HG03196 (cell line): Measurements from ENCODE around the gene GSKIP.
"Not testable (repeated sequence)": the region's sequence is repeated elsewhere in the genome, so short reads cannot be mapped to it uniquely, and the experiment has no call there.

Experiments used
- ATAC-seq: cut with Tn5 transposase; IDR thresholded peaks from one replicate; pipeline ENCODE4 v1.9.1; 2021; ENCODE audit not compliant: unreplicated experiment

GSKIP gene

DNA sequence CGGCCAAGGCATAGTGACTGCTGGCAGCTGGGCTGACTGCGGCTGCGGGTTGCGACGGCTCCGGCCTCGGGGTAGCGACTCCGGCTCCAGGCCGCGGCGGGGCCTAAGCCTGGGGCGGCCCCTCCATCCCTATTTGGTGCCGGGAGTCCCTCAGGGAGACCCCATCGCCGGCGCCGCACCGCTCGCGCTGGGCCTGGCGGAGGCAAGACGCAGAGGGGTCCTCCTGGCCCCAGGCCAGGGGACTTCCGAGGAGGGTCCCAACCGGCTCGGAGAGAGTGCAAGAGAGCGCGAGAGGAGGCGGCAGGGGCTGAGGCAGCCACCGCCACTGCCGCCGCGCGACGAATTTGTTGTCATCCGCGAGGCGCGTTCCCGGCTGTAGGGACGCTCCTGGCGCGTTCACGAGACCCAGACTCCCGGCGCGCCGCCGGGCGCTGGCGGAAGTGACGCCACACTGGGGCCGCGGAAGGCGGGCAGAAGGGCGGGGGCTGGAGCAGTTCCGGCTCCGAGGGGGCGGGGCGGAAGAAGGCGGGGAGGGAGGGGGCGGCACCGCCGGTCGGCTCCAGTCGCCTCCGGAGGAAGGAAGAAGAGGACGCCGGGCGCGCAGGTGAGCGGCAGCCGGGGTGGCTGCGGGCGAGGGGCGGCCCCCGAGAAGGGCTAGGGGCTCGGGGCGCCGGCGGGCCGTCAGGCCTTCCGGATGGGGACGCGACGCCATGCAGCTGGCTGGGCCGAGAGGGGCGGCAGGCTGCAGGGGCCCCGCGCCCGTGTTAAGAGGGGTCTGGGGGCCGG is at the start of gene GSKIP, which contains the start of gene ATG2B:
Gene GSKIP, plus strand, starts transcription at position 562 of the 786 bp plus-strand sequence. CDS start 18,722 bp downstream, outside the sequence.
Gene ATG2B, minus strand, starts transcription at position 377 of the 786 bp plus-strand sequence. Its CDS starts 365 bp downstream, at position 12.
- peak; percentile 71 for ATAC-seq

- no peak for ATAC-seq
These were observed 47.2 kb upstream of the GSKIP start for GRCh38 chr14:96316087-96316486.

- ATAC-seq, result no peak
These were observed 44.5 kb upstream of the GSKIP start for GRCh38 chr14:96318836-96319235.

GRCh38 chr14:96320605-96321004 is 42.7 kb upstream of the GSKIP start:
- no peak for ATAC-seq

DNA sequence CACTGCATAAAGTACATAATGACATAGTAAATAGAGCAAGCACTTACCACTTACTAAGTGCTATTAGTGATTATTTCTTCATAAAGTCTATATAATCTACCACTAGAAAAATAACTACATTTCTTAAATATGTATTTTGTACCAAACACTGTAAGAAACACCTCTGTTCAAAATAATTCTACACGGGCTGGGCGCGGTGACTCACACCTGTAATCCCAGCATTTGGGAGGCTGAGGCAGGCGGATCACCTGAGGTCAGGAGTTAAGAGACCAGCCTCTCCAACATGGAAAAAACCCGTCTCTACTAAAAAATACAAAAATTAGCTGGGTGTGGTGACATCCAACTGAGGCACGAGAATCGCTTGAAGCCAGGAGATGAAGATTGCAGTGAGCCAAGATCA is 39.1 kb upstream of the GSKIP start:
- ATAC-seq, result no peak

GRCh38 chr14:96338551-96338950 is 24.8 kb upstream of the GSKIP start:
- no peak for ATAC-seq

- no peak for ATAC-seq
These were observed 22.0 kb upstream of the GSKIP start for GRCh38 chr14:96341323-96341722.

- no peak for ATAC-seq
These were observed 17.7 kb upstream of the GSKIP start for GRCh38 chr14:96345669-96346068.

DNA sequence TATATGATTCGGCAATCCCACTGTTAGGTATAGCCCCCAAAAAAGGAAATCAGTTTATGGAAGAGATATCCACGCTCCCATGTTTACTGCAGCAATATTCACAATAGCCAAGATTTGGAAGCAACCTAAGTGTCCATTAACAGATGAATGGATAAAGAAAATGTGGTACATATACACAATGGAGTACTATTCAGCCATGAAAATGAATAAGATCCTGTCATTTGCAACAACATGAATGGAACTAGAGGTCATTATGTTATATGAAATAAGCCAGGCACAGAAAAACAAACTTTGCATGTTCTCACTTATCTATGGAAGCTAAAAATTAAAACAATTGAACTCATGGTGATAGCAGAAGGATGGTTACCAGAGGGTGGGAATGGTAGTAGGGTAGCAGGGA is 15.4 kb upstream of the GSKIP start:
- ATAC-seq, result not testable (repeated sequence)

GRCh38 chr14:96349286-96350075 is 13.8 kb upstream of the GSKIP start:
- no peak for ATAC-seq

DNA sequence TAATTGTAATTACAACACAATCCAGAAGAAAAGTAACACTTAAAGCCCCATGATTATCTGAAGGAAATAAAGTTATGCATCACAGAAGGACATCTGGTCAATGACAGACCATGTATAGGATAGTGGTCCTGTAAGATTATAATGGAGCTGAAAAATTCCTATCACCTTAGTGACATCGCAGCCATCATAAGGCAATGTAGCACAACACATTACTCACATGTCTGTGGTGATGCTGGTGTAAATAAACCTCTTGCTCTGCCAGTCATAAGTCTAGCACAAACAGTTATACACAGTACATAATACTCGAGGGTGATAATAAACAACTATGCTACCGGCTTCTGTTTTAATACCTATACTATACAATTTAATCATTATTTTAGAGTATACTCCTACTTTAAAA is 11.3 kb upstream of the GSKIP start:
- no peak for ATAC-seq

- ATAC-seq, result no peak
These were observed 10.6 kb upstream of the GSKIP start for GRCh38 chr14:96352708-96353107.

- ATAC-seq, result no peak
These were observed 9.1 kb upstream of the GSKIP start for GRCh38 chr14:96354246-96354645.

DNA sequence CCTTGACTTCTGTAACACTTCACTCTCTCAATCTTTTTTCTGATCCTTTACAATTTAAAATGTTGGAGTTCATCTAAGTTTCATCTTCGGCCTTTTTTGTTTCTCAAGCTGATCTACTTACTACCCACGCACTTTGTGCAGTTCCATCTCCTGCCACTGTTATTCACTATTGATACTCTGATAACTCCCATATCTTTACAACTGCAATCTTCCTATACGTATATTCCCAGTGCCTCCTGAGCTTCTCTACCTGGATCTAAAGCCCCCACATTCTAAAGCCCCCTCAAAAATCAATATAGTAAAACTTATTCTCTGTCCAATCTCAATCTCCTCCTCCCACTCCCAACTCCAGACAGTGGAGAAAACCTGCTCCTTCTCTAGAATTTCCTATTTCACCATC is 6.1 kb upstream of the GSKIP start:
- no peak for ATAC-seq

GRCh38 chr14:96359959-96360358 is 3.4 kb upstream of the GSKIP start:
- no peak for ATAC-seq

- ATAC-seq, result peak; percentile 22
These were observed 1.0 kb upstream of the GSKIP start for GRCh38 chr14:96362071-96362964.

- peak; percentile 24 for ATAC-seq
These were observed 518 bp downstream of the GSKIP start for GRCh38 chr14:96363751-96364336.

DNA sequence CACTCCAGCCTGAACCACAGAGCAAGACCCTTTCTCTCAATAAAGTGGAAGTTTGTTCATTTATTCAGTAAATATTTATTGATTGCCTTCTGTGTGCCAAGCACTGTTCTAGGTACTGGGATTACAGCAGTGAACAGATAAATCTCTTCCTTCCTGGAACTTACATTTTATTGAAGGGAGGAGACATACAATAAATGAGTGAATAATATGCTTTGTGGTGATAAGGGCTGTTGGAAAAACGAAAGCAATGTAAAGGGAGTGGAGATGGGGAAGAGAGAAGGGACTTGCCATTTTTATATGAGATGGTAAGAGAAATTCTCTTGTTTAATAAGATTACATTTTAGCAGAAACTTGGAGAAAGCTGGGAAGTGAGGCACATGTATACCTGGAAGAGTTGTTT is 1.6 kb downstream of the GSKIP start:
- ATAC-seq, result no peak

- ATAC-seq, result no peak
These were observed 5.2 kb downstream of the GSKIP start for GRCh38 chr14:96368534-96368933.

DNA sequence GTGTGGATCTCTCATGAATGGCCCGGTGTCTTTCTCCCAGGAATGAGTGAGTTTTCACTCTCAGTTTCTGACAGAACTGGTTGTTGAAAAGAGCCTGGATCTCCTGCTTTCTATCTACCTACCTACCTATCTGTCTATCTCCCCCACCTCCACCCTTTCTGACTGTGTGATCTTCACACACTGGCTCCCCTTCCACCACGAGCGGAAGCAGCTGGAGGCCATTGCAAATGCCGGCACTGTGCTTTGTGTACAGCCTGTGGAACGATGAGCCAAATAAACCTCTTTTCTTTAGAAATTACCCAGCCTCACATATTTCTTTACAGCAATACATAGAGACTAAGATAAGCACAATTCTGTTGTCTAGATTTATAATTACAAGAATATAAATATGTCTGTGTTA is 7.2 kb downstream of the GSKIP start:
- ATAC-seq, result no peak

GRCh38 chr14:96373538-96373937 is 10.2 kb downstream of the GSKIP start:
- ATAC-seq, result no peak
